NCI-H2196 treated with DMSO at 0.1 percent for 48 hours (cell line): Measurements from ENCODE around the gene JAK1.

Source experiments
- DNase-seq: peaks from one replicate; lab custom pipeline; 2025; ENCODE audit not compliant: unreplicated experiment; lab: John Stamatoyannopoulos, UW

Gene JAK1

GRCh38 chr1:64801851-64802523, 164.4 kb downstream of the JAK1 start:
- DNase-seq = no peak

- DNase-seq = no peak
Measured at GRCh38 chr1:64798872-64799271, 167.5 kb downstream of the JAK1 start.

- DNase-seq = no peak
Measured at GRCh38 chr1:64790832-64791487, 175.4 kb downstream of the JAK1 start.
